Colonic mucosa (tissue), 4 donors: Measurements from ENCODE around the gene WDR81. TPM values are rescaled to one million over a fixed set of nuclear protein-coding genes. Genes with fewer than 3 reads are reported as not detected.

ENCODE experiments used
- DNase-seq: peaks from one replicate; pipeline ENCODE4 v3.0.0-alpha.2; 2020
- H3K27ac ChIP-seq: fragments of 200-600 bp; one replicate; pipeline ENCODE4 v1.8.0; 2021
- H3K27me3 ChIP-seq: fragments of 200-600 bp; one replicate; pipeline ENCODE4 v1.8.0; 2021
- H3K36me3 ChIP-seq: fragments of 200-600 bp; one replicate; pipeline ENCODE4 v1.8.0; 2021
- H3K4me1 ChIP-seq: fragments of 200-600 bp; one replicate; pipeline ENCODE4 v1.8.0; 2021; ENCODE audit warnings: mild to moderate bottlenecking
- H3K4me3 ChIP-seq: fragments of 200-600 bp; one replicate; pipeline ENCODE4 v1.8.0; 2021
- H3K9ac ChIP-seq, 2 donors: one replicate each; pipeline ENCODE4 v1.7.0; 2013; ENCODE audit warnings: control low read depth in 2 of 2, low read depth in 2 of 2, low read length in 2 of 2
- H3K9me3 ChIP-seq: fragments of 200-600 bp; one replicate; pipeline ENCODE4 v1.8.0; 2021
- intact Hi-C: fragments of 100-400 bp; cut with DNase I; formaldehyde crosslinking; loops from one replicate; pipeline ENCODE4 v1.14.1; 2022
- total RNA-seq, 2 donors: library from RNA; stranded (reverse); fragmentation: NEBNext Ultra II Directional in 1 of 2; extraction: Animal tissue kit (Norgen Biotek cat#: 25700) in 1 of 2; gene quantifications; one replicate each; pipeline ENCODE4 v1.2.1, GENCODE V29; 2021
- TF ChIP-seq, protein P1 (sequence below): fragments of 200-600 bp; IDR thresholded peaks from one replicate; pipeline ENCODE4 v1.8.0; 2022; ENCODE audit warnings: antibody characterized with exemption, mild to moderate bottlenecking
- donor health status: healthy.
- donor health status: DM: no; HTN: no; CAD: no.
- donor health status: DM: no; HTN: no; CAD: no.

WDR81 gene
- total RNA-seq, 2 donors from 2014 or later: 9.2 to 16.0 TPM

DNA sequence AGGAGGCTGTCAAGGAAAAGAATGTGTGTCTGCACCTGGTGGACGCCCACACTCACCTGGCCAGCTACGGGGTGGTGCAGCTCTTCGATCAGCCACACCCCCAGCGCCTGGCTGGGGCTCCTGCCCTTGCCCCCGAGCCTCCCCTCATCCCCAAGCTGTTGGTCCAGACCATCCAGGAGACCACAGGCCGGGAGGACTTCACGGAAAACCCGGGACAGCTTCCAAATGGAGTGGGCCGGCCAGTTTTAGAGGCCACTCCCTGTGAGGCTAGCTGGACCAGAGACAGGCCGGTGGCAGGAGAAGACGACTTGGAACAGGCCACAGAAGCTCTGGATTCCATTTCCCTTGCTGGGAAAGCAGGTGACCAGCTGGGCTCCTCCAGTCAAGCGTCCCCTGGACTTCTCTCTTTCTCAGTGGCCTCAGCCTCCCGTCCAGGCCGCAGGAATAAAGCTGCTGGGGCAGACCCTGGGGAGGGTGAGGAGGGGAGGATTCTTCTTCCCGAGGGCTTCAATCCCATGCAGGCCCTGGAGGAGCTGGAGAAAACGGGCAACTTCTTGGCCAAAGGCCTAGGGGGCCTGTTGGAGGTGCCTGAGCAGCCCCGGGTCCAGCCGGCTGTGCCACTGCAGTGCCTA is 2.2 kb downstream of the WDR81 start:
- H3K27ac ChIP-seq: no peak overlapping the region
- no peaks in the 10 kb centered on the region for H3K9me3 ChIP-seq
- no peaks in the 10 kb centered on the region for H3K36me3 ChIP-seq
- H3K4me1 ChIP-seq: peaks cover 6% of the 10 kb centered on the region
- intact Hi-C loops: no loop called here
- TF ChIP-seq, protein P1, sequence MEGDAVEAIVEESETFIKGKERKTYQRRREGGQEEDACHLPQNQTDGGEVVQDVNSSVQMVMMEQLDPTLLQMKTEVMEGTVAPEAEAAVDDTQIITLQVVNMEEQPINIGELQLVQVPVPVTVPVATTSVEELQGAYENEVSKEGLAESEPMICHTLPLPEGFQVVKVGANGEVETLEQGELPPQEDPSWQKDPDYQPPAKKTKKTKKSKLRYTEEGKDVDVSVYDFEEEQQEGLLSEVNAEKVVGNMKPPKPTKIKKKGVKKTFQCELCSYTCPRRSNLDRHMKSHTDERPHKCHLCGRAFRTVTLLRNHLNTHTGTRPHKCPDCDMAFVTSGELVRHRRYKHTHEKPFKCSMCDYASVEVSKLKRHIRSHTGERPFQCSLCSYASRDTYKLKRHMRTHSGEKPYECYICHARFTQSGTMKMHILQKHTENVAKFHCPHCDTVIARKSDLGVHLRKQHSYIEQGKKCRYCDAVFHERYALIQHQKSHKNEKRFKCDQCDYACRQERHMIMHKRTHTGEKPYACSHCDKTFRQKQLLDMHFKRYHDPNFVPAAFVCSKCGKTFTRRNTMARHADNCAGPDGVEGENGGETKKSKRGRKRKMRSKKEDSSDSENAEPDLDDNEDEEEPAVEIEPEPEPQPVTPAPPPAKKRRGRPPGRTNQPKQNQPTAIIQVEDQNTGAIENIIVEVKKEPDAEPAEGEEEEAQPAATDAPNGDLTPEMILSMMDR: no peak
- H3K4me3 ChIP-seq: no peak overlapping the region
- no peak overlapping the region for H3K9ac ChIP-seq
- DNase-seq: no peak
- H3K27me3 ChIP-seq: no peaks in the 10 kb centered on the region

DNA sequence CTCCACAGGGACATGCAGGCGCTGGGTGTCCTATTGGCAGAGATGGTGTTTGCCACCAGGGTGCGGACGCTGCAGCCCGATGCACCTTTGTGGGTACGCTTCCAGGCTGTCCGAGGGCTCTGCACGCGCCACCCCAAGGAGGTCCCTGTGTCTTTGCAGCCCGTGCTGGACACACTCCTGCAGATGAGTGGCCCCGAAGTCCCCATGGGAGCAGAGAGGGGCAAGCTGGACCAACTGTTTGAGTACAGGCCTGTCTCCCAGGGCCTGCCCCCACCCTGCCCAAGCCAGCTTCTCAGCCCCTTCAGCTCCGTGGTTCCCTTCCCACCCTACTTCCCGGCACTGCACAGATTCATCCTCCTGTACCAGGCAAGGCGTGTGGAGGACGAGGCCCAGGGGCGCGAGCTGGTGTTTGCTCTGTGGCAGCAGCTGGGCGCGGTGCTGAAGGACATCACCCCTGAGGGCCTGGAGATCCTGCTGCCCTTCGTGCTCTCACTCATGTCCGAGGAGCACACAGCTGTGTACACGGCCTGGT is 2.8 kb downstream of the WDR81 start:
- TF ChIP-seq, protein P1: no peak
- no peak overlapping the region for H3K27ac ChIP-seq
- no peaks in the 10 kb centered on the region for H3K27me3 ChIP-seq
- H3K4me3 ChIP-seq: no peak overlapping the region
- no peak for DNase-seq
- H3K4me1 ChIP-seq: peaks cover 6% of the 10 kb centered on the region
- no peak overlapping the region for H3K9ac ChIP-seq
- H3K9me3 ChIP-seq: no peaks in the 10 kb centered on the region
- intact Hi-C loops: no loop called here
- no peaks in the 10 kb centered on the region for H3K36me3 ChIP-seq

DNA sequence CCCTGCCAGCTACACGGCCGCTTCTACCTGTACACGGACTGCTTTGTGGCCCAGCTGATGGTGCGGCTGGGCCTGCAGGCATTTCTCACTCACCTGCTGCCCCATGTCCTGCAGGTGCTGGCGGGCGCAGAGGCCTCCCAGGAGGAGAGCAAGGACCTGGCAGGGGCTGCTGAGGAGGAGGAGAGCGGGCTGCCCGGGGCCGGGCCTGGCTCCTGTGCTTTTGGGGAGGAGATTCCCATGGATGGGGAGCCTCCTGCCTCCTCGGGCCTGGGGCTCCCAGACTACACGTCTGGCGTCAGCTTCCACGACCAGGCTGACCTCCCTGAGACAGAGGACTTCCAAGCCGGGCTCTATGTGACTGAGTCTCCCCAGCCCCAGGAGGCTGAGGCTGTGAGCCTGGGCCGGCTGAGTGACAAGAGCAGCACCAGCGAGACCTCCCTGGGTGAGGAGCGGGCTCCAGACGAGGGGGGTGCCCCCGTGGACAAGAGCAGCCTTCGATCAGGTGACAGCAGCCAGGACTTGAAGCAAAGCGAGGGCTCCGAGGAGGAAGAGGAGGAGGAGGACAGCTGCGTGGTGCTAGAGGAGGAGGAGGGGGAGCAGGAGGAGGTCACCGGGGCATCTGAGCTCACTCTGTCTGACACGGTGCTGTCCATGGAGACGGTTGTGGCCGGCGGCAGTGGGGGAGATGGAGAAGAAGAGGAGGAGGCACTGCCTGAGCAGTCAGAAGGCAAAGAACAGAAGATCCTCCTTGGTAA is 3.5 kb downstream of the WDR81 start:
- DNase-seq: no peak
- Histone ChIP-seq H3K27ac (no peak overlapping the region), H3K9ac (no peak overlapping the region), H3K4me1 (peaks cover 6% of the 10 kb centered on the region), H3K9me3 (no peaks in the 10 kb centered on the region), H3K27me3 (no peaks in the 10 kb centered on the region), H3K36me3 (no peaks in the 10 kb centered on the region), H3K4me3 (no peak overlapping the region)
- TF ChIP-seq, protein P1: no peak
- intact Hi-C loops: no loop called here

DNA sequence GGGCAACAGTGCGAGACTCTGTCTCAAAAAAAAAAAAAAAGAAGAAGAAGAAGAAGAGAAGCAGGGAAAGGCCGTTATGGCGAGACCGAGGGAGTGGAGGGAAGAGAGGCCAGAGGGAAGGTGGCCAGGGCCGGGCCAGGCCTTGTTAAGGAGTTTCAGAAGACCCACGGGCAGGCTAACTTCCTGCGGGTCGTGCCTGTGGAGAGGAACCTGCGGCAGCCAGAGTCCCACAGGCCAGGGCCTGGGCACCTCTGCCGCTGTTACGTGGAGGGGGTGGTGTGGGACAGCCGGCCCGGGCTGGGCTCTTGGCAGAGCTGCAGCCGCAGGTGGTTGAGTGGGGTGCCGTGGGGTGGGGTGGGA is 5.4 kb downstream of the WDR81 start:
- TF ChIP-seq, protein P1: no peak
- Histone ChIP-seq H3K9ac (no peak overlapping the region), H3K27me3 (no peaks in the 10 kb centered on the region), H3K9me3 (no peaks in the 10 kb centered on the region), H3K27ac (peak overlapping the region; percentile 55), H3K4me3 (no peak overlapping the region), H3K4me1 (peaks cover 6% of the 10 kb centered on the region), H3K36me3 (no peaks in the 10 kb centered on the region)
- no peak for DNase-seq
- intact Hi-C loops: loop anchor here (5.0 kb wide), 1 partner anchor 52 kb away; no protein-coding TSS in a partner anchor

DNA sequence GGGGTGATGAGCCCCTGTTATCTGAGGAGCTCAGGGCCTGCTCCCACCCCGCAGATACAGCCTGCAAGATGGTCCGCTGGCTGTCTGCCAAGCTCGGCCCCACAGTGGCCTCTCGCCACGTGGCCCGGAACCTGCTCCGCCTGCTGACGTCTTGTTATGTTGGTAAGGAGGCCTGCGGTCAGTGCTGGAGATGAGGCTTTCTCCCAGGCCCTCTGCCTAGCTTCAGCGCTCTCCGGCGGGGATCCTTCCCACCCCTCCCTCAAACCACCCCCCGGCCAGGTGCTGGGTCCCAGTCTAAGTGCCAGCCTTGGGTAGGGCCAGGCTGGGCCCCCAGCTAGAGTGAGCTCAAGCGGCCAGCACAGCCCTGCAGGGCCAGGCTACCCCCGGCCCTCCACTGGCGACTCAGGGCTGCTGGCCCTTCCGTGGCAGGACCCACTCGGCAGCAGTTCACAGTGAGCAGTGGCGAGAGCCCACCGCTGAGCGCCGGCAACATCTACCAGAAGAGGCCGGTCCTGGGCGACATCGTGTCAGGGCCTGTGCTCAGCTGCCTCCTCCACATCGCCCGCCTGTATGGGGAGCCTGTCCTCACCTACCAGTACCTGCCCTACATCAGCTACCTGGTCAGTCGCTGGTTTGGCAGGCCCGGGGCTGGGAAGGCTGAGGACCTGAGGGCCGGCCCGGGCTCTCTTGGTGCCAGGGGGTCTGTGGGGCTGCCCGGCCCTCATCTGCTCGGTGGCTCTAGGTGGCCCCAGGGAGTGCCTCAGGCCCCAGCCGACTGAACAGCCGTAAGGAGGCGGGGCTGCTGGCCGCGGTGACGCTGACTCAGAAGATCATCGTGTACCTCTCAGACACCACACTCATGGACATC is 6.1 kb downstream of the WDR81 start:
- intact Hi-C loops: loop anchor here (5.0 kb wide), 1 partner anchor 52 kb away; no protein-coding TSS in a partner anchor
- H3K36me3 ChIP-seq: no peaks in the 10 kb centered on the region
- TF ChIP-seq, protein P1: no peak
- H3K4me1 ChIP-seq: peaks cover under 1% of the 10 kb centered on the region
- no peaks in the 10 kb centered on the region for H3K9me3 ChIP-seq
- DNase-seq: peak; percentile 52
- H3K27ac ChIP-seq: peak overlapping the region; percentile 55
- H3K27me3 ChIP-seq: no peaks in the 10 kb centered on the region
- H3K4me3 ChIP-seq: no peak overlapping the region
- H3K9ac ChIP-seq: peak overlapping the region in 1 of 2 donors; percentile 69
